Globus pallidus (tissue), 1 donor: ENCODE results near the gene ACTN1.

Source experiments
- DNase-seq: peaks from one replicate; pipeline ENCODE4 v3.0.0-alpha.2; 2015; ENCODE audit warnings: low spot score

ACTN1 gene

DNA sequence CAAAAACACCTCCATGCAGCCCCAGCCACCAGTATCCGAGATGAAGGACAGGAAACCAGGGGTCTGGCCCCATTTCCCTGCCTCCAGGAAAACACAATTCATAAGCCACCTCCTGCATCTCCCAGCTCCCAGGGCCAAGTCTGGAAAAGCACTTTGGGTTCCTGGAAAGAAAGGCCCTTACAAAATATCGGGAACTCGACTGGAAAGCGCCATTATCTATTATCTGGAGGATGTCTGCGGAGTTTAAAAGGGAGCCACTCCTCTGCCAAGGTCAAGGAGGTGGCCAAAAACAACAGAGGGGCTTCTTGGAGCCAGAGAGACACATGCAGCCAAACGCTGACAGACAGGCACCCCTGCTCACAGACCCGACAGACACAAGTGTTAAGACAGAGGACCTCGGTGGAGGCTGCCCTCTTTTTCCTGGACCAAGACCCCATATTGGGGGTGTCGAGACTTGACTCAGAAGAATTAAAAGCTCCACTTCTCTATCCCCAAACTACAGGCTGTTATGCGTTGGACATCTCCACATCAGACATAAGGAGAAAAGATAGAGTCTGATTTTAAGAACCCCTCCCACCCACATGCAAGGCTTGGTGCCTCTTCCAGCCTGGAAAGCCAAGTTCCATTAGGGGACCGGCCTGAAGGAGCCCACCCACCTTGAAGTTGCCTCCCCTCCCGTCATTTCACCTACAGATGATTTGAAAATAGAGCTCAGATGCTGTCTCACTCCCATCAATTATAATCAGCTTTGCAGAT is 9.6 kb downstream of the ACTN1 start:
- no peak for DNase-seq

DNA sequence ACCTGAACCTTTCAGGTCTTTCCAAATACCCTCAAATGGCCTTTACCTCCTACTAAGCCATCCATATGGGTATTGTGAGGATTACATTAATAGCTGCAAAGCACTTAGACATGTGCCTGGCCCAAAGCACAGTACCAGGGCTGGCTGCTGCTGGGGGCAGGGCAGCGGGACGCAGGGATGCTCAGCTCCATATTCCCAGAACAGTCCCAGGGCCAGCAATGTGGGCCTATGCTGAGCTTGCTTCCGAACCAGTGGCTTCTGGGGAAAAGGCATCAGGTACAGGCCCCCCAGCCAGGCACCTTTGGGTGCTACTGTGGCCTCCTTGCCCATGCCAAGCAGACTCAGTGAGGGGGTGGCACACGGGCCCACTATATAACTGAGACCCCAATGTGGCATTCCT is 10.4 kb downstream of the ACTN1 start:
- DNase-seq: no peak

DNA sequence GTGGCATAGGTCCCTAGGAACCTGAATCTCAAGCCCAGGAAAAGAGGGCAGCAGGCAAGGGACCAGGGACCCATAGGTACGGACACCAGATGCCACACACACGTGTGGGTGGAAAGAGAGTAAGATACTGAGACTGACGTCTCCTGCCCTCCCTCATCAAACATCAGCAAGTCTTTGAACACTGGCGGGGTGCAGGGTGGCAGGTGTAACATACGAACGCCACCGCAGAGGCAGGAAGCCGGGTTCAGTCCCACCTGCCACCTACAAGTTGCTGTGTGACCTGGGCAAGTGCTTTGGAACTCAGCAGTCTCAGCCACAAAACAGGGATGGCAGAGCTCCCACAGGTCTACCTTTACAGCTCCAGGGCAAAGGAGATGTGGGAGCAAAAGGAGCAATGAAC is 11.1 kb downstream of the ACTN1 start:
- DNase-seq: no peak

DNA sequence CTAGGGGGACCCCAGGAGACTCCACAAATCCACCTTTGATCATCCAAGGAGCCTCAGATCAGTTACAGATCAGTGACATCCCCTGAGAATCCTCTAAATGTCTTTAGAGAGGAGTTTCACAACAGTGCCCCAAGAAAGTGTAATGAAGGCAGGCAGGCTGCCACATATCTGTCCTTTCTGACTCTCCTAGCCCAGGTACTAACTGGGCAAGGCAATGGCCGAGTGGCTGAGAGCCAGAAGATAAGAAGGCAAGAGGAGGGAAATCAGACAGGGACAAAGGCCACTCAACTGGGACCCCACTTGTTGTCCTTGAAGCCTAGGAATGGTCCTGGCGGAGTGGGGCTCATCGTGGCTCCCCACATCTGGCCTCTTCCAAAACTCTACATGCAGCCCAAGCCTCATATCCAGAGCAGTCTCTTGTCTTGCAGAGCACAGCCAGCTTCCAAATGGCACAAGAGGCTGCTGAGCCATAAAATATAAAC is 11.6 kb downstream of the ACTN1 start:
- DNase-seq: no peak

DNA sequence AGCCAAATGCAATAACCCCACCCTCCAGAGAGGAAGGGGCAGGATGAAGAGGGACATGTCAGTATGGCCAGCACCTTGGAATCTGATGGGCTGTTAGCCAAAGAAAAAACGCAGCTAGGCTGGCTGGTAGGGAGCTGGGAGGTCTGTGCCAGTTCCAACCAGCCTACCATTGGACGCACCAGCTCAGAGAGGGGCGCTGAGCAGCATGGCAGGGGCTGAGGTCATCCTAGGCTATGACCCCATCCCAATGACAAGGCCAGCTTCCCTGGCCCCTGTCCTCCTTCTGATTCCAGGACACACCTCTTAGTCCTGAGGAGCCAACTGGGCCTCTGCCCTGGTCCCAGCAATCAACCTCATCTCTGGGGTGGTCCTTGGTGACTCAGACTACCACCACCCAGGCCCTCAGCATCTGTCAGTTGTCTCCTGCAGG is 12.2 kb downstream of the ACTN1 start:
- no peak for DNase-seq

DNA sequence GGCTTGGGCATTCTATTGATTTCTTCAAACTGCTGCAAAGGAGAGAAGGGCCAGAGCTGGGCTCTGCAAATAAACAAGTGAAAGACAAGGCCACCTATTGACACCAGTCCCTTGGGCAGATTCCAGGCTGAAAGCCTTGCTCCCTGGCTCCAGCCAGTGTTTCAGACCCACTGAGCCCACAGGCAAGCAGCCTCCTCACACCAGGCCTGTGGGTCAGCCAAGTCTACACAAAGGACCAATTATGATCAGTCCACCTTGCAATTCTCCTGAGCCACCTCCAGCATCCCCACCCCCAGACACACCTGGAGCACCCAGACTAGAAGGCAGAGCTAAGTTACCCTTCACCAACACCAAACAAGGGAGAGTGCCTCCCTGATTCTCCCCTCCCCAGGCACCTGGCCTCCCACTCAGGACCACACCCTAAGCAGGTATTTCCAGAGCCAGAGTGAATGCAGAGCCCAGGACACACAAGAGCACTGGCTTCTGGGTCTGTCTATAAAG is 13.8 kb downstream of the ACTN1 start:
- DNase-seq: no peak

DNA sequence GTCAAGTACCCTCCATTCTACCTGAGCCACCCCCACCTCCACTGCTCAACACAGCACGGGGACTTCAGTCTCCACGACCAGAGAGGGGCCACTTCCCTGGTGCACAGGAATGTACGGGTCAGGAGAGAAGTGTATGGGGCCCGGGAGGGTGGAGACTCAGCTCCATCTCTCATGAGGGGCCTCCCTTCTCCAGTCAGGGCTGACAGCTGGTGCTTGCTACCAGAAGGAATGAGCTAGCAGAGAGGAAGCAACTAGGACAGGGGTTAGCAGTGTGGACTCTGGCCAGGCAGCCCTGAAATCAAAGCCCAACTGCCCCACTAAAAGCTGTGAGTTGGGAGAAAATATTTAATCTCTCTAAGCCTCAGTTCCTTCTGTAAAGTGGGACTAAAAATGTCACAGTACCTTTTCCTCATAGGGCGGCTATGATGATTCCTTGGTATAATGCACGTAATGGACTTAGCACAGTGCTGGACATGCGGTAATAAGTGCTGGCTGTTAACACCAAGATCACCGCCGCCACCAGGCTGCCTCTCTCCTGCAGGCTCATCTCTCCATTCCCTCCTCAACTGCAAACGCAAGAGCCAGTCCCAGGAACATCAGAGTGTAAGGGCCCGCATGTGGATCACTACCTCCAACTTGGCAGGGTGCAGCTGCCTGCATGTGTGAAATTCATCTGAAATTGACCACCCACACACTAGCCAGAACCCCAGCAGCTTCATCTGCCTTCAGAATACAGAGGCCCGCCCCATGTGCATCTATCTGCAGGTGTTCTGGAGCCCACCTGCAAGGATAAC is 14.6 kb downstream of the ACTN1 start:
- no peak for DNase-seq

DNA sequence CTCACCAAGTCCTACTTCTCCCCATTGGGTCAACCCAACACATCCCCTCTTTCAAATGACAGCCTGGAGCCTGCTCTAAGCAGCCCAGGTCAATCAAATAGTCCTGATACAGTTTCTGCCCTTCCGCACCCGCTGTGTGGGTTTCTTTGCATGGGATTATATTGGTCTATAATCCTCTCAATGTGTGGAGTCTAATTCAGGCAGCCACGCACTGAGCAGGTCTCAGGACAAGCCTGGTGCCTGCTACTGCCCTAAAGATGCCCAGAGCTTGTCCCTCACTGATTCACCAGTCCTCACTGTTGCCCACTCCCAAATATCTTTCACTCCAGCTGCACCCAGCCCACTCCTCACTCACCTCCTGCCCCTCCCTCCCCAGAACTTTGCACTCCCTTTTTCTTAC is 16.4 kb downstream of the ACTN1 start:
- DNase-seq: no peak

DNA sequence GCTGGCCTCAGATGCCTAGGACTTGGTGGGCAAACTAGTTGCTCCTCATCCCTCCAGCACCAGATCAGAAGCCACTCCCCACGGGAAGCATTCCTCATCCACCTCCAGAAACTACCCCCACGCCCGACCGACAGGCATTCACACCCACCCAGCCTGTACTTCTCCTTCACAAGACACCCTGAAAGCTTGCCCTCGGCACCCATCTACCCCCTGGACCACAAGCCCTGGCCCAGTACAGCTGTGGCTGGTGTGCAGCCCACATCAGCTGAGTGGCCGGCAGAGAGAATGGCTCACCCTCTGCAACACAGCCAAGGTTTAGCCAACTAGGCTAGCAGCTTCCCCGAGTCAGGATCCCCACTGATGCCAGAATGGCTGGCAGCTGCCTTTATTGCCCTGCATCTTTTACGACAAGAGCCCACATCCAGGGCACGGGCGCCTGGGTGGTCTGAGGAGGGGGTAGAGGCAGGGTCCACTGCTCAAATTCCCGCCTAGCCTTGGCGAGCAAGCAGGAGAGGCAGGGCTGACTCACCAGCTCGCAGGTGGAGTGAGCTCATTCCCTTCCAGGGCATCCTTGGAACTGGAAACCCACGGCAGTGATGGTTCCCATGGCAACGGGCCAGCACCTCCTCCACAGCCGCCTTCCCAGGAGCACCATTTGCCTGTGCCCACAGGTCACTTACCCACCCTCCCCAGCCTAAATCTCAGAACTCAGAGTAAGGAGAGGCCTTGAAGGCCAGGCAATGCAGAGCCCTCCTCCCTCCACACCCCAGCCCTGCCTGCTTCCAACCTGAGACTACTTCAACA is 17.1 kb downstream of the ACTN1 start:
- no peak for DNase-seq

DNA sequence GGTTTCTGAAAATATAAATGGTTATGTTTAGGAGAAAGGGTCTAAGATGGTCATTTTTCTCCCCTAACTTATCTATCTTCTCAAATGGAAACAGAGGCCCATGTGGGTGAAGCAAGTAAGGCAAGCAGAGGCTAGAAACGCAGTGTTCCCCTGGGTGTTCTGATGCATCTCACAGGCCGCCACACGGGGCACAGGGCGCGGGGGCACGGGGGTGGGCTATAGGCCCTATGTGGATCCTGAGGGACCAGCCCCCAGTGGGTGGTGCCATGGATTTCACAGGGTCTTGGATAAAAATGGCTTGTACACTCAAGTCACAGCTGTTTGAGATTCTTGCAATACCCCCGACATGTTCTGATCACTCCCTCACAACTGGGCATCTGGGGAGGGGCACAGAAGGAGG is 17.7 kb downstream of the ACTN1 start:
- DNase-seq: no peak

DNA sequence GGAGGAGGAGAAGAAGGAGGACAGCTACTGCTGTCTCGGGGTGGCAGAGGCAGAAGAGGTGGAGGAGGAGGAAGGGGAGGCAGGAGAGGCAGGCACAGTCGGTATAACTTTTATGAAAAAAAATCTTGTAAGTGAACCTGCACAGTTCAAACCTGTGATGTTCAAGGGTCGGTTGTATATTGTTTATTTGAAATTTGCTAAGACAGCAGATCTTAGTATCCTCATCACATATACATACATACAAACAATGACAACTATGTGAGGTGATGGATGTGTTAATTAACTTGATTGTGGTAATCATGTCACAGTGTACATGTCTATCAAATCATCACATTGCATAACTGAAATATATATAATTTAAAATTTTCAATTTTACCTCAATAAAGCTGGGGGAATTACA is 19.0 kb downstream of the ACTN1 start:
- no peak for DNase-seq

DNA sequence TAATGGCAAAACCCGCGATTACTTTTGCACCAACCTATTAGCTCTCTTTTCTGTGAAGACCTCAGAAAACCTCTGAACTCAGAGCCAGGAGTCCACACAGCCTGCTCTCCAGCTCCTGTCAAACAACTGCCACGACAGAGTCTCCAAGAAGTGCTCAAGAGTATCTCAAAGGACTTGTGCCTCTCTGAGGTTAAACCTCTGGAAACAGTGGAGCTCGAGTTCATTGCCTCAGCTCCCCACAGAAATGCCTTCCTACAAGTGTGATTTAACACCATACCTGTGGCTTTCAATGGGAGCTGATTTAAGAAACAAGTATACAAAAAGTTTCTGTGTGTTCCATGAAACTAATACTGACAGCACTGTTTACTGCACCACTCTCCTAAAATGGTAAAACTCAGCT is 20.1 kb downstream of the ACTN1 start:
- DNase-seq: no peak

DNA sequence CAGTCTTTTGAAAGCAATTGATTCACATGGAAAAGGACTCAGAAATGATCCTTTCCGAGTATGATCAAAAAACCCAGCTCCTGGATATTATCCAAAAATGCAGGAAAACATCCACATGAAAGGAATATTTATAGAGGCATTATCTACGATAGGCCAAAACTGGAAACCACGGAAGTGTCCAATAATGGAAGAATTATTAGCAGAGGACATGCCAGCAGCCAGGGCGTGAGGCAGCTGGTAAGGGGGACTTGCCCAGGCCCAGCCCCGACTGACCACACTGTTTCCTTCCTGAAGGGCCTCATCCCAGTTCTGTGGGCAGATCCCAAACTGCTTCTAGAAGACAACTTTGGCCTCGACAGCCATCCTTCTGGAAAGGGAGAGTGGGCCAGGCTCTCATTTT is 20.5 kb downstream of the ACTN1 start:
- no peak for DNase-seq

DNA sequence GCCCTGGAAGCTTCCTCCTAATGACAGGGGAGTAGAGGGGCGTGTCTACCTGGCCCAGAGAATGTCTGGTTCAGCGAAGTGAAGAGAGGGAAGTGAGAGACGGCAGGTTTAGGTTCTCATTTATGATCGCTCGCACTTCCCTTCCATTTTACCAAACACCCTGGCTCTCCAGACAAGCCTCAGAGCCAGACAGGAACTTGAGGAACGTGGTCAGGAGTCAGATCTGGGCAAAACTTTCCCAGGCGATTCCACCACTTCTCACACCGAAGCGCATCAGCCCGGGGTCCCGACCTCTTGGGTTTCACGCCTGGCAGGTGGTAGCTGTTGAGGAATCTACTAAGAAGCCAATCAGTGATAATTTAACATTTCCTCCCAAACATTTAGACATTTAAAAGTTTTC is 21.3 kb downstream of the ACTN1 start:
- DNase-seq: no peak

DNA sequence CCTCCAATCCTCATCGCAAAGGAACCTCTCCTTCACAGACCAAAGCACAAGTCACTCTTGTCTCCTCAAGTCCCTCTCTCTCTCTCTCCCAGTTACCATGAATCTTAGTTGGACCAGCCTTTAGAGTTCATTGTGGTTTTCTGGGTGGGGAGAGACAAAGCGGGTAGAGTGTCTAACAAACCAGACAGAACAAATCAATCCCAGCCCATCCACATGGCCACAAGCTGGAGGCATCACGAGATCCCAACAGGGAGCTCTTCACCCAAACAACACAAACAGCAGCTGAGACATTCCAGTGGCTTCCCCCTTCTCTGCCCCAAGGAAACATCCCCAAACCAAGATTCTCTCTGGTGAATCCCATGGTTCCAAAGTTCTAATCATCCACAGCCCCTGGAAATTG is 22.4 kb downstream of the ACTN1 start:
- no peak for DNase-seq

DNA sequence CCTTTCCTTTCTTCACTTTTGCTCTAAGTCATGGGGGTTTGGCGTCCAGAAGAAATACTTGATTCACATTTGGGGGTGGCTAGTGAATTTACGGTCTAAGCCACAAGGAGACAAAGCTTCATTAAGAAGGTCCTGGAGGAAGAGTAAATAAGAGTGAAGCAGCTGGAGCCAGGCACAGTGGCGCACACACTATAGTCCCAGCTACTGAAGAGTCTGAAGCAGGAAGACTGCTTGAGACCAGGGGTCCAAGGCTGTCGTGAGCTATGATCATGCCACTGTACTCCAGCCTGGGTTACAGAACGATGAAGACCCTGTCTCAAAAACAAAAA is 23.3 kb downstream of the ACTN1 start:
- no peak for DNase-seq

DNA sequence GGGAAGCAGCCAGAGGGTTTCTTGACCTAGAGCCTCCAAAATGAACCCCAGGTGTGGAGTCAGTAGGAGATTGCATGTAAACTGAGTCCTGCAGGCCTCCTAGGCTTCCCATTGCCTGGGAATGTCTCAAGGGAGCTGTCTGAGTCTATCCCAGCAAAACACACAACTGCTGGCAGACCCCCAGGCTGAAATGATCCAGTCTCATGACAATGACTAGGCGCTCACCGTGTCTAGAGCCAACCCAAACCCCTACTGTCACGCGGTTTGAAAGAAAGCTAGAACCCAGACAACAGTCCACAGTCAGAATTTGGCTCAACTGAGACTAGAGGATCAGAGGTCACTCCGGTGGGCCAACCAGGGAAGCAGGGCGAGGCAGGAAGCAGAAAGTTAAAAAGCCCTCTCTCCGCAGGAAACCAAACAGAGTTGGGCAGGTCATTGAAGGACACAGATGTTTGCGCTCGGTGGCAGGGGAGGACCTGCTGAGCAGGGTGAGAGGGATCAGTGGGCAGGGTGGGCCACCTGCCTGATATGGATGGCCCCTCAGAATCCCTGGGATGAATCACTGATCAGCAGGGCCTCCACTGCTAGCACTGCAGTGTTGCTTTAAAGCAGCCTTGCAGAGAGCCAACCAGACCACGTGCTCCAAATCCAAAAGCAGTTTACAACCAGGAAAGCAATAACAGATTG is 23.8 kb downstream of the ACTN1 start:
- no peak for DNase-seq

DNA sequence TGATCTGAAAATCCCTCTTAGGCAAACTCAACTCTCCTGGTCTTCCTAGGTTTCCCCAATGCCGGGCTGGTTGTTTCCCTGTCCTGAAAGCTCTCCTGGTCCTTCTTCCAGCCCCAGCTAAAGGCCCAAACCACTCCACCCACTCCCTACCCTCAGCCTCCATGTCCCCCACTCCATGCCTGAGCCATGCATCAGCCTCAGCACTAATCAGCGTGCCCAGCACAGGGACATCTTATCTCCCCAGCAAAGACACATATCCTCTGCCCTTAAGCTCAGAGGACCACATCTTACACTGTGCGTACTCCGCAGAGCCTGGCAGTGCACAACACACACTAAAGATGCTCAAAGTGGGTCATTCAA is 25.9 kb downstream of the ACTN1 start:
- DNase-seq: no peak

DNA sequence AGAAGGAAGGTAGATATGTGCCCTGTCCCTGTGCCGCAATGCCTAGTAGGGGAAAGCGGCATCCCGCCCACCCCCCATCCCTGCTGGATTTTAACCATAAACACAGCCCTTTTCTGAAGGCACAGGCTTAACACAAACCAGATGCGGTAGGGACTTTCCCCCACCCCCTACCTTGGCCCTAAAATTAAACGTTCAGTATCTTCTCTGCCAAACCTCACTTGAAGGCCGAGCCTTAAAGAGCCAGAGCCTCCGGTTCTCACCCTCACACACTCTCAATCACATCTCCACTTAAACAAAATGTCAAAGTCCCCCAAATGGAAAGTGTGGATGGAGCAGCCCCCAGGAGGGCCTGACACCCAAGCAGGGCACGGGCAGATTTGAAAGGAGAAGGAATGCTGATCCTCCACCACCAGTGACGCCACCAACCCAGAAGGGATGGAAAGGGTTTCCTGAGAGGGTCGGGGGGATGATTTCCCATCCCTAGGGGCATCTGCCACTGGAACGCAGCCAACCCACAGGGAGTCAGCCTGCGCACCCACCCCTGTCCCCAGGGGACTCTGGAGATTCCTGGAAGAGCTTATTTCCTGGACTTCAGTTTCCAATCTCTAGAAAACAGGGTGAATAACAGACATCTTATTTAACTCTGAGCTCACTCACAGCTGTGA is 26.4 kb downstream of the ACTN1 start:
- DNase-seq: no peak

DNA sequence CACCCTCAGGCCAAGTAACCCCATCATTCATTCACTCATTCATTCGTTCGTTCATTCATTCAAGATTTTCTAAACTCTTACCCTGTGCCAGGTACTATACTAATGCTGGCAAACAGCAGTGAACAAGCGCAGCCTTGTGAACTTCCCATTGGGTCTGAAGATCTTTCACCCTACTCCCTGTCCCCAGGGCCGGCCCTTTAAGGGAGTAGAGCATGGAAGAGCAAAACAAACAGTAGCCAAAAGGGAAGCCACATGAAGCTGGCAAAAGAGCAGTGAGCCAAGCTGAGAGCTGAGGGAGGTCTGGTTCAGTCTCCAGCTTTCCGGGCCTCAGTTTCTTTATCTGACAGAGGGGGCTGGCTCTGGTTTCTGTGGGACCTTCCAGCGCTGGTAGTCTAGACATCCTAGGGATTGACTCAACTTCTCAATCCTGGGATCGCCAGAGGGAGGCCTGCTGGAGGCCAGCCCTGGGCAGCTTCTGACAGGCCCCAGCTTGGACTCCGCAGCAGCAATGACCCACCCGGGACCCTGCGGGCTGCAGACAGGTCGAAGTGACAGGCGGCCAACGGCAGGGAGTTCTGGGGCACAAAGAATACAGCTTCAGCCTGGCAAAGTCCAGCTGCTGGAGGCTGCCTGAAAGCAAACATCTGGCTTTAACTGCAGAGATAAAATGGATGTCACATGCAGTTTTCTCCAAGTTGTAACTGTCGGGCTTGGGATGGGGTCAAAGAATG is 27.1 kb downstream of the ACTN1 start:
- no peak for DNase-seq
